HG02759 (cell line): Measurements from ENCODE around the gene AMN.
"Not testable (repeated sequence)": the region's sequence is repeated elsewhere in the genome, so short reads cannot be mapped to it uniquely, and the experiment has no call there.

Source experiments
- ATAC-seq: cut with Tn5 transposase; IDR thresholded peaks from one replicate; pipeline ENCODE4 v1.9.1; 2021; ENCODE audit warnings: mild to moderate bottlenecking, moderate library complexity; ENCODE audit not compliant: unreplicated experiment

AMN gene

DNA sequence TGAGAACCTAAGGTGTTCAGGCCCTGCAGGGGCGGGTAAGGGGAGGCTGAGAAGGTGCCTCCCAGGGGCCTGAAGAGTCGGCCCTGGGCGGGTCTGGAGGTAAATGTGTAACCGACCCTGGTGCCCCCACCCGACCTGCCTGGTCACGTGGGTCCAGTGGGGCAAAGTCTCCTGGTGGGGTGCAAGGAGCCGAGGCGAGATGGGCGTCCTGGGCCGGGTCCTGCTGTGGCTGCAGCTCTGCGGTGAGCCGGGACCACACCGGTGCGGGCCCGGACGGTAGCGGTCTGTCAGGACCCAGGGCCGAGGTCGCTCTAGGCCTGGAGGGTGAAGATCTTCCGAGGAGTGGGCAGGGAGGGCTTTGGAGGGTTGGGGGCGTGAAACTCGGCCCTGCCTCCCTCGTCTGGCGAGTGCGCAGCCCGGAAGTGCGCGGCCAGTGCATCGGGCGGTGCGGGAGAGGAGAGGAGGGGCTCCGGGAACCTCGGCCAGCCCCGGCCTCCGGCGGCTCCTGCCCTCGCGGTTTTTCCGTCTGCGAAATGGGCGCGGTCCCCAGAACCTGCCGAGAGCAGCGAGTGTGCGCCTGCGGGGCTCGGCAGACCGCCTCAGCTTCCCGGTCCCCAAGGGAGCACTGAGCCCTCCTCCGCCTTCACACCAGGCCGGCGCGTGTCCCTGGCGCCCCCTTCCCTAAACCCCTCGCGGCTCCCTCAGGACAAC is at the start of gene AMN:
TSS of gene AMN (plus strand) at position 174 of the 711 bp plus-strand sequence. CDS start at position 200, 26 bp downstream.
- no peak for ATAC-seq

DNA sequence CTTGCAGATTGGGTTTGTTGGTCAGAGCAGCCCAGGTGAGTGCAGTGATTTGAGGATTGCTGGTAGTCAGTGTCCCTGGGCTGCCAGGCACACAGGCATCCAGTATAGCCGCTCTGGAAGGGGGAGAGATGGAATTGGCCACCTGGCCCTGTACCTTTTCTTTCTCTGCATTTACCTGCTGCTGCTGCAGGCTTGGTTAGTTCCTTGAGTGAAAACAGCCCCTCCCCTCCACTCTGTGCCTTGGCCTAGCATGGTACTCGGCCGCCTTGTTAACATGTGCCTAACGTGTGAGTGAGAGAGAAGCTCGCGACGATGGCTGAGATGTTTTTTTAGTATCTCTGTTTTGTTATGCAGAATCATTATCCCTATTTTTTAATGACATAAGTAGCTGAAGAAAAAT is 49.3 kb upstream of the AMN start:
- ATAC-seq = no peak

DNA sequence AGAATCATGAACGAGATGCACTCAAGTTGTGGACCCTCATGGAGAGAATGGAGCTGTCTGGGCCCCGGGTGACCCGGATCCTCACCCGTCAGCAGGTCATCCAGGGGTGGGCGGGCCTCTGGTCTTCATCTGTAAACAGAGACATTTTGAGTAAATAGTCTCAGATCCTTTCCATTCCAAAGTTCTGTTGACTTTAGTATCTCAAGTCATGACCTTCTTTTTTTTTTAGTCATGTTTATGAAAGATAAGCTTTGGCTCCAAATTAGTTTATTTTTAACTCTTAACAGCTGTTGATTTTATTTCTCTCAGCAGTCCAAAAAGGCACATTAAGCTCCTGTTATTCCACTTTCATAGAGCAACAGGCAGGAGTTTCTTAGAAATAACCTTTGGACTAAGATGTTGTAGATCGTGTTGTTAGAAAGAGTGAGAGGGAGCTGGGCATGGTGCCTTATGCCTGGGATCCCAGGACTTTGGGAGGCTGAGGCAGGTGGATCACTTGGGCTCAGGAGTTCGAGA is 48.9 kb upstream of the AMN start:
- no peak for ATAC-seq

DNA sequence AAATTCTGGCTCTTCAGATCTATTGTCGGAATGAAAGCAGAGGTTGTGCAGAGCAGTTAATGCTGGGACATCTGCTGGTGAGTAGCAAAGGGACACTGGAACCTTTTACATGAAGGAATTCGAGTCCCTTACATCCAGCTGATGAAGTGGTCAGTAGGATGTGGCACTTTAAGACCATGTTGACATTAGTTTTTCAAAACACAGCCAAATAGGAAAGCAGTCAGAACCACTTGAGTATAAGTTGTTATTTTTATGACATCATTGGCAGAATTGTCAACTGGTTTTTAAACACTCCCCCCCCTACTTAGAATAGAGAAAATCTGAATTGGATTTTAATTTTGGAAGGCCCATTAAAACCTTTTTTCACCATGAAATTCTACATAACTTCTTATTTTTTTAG is 46.8 kb upstream of the AMN start:
- no peak for ATAC-seq

DNA sequence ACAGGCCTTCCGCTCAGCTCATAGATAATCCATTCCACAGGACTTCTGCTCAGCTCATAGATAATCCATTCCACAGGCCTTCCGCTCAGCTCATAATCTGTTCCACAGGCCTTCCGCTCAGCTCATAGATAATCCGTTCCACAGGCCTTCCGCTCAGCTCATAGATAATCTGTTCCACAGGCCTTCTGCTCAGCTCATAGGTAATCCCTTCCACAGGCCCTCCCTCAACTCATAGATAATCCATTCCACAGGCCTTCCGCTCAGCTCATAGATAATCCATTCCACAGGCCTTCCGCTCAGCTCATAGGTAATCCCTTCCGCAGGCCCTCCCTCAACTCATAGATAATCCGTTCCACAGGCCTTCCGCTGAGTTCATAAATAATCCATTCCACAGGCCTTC is 45.0 kb upstream of the AMN start:
- ATAC-seq = not testable (repeated sequence)

DNA sequence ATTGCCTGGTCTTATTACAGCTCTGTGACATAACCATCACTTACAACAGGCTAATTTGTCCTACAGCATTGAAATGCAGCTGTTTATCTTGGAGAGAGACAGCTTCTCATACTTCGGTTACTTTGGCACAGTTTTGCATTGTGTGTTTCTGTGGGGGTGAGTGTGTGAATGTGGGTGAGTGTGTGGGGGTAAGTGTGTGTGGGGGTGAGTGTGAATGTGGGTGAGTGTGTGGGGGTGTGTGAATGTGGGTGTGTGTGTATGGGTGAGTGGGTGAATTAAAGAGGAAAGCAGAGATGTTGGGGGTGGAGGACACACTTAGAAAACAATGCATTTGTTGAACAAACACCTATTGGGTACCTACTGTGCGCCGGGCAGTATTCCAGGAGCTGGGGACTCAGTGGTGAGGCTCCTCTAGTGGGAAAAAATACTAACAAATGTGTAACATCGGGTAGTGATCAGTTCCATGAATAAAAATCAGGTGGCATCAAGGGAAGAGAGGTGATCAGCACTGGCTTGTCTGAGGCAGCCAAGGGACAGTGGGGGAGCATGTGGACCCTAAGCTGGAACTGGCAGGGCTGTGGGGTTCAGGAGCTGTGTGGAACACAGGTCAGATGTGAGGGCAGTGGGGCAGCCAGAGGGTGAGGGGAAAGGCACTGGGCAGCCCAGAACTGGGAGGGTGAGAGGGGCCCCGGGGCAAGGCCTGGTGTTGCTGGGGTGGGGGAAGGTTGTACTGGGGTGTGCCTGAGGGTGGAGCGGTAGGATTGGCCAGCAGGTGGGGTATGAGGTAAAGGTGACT is 44.1 kb upstream of the AMN start:
- ATAC-seq = no peak

DNA sequence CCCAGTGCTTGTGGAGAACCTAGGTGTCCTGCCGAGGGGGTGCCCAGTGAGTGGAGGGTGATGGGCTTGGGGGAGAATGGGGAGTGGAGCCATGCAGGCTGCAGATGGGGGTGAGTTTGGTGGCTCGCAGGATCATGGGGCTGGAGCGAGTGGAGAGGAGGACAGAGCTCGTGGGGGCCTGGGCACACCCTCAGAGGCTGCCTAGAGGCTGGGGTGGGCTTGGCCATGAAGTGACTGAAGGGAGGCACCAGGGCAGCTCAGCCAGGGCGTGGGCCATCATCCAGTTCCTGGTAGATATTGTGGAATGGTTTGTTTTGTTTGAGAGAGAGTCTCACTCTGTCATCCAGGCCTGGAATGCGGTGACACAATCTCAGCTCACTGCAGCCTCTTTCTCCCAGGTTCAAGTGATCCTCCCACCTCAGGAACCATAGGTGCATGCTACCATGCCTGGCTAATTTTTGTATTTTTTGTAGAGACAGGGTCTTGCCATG is 43.4 kb upstream of the AMN start:
- ATAC-seq = no peak

DNA sequence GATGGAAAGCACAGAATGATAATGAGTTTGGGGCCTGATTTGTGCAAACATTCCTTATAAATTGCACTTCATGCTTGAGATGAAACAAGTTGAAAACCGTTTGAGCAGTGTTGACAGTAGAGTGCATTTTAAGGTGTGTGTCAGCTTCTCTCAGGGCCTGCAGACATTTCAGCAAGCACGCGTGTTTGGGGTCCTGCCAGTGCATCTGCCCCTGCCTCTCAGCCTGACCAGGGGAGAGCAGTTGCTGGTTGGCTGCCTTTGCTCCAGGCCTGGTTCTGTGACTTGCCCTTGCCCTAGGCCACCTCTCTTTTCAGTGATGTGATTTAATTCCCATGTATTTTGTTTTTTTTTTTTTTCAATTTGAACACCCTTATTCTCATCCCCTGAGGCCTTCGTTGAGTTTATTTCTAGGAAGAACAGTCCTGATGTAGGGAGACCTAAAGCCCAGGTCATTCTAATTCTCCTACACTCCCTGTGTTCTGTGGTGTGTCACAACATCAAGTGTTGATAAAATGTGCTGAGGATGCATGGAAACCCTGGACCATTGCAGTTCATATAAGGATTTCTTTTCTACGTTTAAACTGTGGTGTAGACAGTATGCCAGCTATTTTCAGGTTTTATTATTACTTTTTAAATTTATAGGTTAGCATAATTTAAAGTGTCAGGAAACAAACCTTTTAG is 40.1 kb upstream of the AMN start:
- no peak for ATAC-seq

DNA sequence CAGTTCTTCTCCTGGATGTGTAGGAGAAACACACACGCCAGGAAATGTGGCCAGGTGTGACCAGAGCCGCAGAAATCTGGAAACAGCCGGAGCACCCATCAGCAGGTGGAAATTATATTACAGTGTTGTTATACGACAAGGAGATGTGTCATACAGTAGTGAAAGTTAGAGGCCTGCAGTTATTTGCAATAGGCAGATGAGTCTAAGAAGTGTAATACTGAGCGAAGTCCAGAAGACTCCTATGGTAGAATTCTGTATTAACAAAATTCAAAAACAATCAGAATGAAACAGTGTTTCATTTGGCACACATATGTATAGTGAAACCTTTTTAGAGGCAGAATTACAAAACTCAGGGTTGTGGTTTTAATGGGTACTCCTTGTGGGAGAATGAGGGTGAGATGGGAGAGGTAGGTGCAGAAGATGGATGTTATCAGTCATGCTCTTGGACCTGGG is 39.3 kb upstream of the AMN start:
- ATAC-seq = no peak

DNA sequence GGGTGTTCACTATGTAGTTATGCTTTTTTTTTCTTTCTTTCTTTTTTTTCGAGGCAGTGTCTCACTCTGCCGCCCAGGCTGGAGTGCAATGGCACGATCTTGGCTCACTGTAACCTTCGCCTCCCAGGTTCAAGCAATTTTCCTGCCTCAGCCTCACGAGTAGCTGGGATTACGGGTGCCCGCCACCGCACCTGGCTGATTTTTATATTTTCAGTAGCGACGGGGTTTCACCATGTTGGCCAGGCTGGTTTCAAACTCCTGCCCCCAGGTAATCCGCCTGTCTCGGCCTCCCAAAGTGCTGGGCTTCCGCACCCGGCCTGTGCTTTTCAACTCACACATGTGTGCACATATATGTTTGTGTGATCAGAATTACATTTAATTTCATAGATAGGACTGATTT is 38.9 kb upstream of the AMN start:
- no peak for ATAC-seq

DNA sequence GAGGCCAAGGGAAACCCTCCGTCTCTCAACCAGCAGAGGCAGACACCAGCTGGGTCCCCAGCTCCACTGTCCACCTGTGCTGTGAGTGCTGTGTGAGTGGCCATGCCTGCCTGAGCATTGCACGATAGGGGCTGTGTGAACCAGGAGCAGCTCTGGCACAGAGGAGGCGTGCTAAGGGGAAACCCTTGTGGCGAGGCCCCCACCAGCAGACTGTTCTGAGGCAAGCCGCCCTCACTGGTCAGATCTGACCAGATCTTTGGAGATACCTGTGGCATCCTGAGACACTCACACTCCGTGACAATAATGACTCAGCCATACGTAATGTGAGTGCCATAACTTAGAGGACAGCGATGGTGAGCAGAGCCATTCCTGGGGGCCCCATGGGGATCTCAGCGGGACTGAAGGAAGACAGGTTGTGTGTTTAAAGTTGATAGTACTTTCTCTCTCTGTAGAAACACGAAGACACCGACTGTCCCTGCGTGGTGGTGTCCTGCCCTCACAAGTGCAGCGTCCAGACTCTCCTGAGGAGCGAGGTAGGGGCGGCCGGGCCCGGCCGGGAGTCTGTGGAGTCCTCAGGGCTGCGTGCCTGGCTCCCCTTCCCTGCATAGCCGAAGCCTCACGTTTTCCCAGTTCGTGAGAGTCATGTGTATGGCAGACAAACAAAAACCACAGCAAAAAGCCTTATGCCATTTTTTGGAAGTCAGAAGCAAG is 36.6 kb upstream of the AMN start:
- no peak for ATAC-seq

DNA sequence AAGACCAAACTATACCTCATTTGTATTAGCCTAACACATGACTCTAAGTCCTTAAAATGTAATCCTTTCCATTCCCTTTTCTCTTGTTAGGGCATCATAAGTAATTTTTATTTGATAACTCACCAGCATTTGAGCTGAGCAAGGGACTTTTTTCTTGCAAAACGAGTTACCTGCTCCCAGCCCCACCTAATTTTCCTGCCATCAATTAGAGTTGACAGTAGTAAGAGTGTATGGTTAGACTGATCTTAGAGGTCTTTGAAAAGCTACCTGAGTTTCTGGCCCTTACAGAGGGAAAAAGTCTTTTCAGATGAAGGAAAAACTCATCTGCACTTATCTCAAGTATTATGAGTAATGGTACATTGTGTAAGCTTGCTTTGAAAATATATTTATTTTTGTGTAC is 33.7 kb upstream of the AMN start:
- ATAC-seq = no peak

DNA sequence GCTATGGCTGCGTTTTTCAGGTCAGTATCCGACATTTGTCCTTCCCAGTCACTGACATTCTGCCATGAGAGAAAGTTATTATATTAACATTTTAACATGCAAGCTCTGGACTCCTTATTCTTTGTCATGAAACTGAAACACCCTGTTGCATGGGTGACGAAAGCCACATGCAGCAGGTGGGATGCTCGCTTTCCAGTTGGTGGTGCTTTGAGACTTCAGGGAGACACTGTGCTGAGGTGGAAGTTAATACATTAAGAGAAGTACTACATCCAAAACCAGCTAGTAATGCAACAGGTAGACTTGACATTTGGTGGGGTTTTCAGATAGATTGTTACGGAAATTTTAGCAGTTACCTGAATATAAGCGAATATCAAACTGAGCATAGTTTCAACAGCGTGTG is 32.8 kb upstream of the AMN start:
- no peak for ATAC-seq

DNA sequence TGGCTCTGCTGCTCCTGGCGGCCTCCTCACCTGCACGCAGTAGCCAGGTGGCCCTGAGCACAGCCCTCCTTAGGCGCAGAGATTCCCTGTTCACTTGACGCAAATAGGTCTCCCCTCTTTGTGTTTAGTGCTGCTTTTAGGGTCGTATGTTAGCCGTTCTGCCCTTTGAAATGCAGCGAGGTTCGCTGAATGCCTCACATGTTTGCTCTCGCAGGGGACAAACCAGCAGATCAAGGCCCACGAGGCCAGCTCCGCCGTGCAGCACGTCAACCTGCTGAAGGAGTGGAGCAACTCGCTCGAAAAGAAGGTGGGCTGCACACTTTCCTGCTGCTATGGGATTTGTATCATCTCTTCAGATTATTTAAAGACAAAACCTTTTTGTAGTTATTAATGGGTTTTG is 31.4 kb upstream of the AMN start:
- no peak for ATAC-seq

DNA sequence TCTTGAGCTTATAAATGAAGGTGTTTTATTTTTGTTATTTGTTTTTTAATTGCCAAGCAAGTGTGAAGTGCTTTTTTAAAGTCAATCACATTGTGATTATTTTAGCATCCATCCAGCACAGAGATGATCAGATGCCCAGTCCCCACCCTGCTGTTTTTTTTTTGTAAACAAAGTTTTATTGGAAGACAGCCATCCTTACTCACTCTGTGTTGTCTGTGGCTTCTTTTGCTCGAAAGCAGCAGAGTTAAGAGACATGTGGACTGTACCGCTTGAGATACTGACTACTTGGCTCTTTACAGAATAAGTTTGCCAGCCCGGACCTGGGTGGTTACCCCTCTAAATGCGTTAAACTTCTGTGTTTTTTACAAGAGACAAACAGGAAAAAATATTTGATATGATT is 30.9 kb upstream of the AMN start:
- ATAC-seq = no peak

DNA sequence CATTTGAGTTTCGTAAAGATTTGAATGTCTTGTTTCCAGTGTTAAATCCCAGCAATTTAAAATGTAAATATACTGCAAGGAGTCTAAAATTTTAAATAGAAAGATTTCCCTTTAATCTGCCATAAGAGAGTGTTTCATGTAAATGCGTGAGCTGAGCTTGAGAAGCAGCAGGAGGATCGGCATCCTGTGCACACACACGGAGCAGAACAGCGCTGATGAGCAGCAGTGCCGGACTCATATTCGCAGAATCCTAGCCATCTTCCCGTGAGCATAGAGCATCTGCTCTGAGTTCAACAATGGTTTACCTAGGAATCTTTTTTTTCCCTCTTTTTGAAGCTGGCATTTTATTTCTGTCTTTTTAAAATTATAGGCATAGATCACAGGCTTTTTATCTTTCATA is 29.8 kb upstream of the AMN start:
- ATAC-seq = no peak

DNA sequence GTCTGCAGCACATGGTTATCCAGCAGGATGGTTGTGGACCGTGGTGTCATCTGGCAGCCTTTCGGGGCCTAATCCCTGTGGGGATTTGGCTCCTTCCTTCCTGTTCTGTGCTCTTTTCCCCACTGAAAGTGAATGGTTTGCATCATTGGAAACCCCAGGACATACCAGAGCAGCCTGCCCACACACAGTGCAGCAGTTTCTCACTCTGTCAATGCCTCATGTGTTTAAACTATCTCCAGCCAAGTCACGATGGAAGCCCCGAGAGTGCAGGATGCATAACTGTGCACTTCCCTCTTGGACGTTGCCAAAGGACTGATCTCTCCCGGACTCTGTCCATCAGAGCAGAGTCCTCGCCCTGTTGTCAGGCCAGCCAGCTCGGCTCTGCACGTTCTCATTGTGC is 29.0 kb upstream of the AMN start:
- ATAC-seq = no peak

DNA sequence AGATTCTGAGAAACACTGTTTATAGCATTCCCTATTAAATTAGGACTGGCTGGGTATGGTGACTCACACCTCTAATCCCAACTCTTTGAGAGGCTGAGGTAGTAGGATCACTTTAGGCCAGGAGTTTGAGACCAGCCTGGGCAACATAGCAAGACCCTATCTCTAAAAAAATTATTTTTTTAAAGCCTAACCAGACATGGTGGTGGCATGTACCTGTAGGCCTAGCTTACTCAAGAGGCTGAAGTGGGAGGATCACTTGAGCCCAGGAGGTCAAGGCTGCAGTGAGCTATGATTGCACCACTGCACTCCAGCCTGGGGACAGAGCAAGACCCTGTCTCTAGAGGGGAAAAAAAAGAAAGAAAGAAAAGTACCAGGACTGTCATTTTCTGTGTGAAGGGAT is 25.7 kb upstream of the AMN start:
- not testable (repeated sequence) for ATAC-seq

DNA sequence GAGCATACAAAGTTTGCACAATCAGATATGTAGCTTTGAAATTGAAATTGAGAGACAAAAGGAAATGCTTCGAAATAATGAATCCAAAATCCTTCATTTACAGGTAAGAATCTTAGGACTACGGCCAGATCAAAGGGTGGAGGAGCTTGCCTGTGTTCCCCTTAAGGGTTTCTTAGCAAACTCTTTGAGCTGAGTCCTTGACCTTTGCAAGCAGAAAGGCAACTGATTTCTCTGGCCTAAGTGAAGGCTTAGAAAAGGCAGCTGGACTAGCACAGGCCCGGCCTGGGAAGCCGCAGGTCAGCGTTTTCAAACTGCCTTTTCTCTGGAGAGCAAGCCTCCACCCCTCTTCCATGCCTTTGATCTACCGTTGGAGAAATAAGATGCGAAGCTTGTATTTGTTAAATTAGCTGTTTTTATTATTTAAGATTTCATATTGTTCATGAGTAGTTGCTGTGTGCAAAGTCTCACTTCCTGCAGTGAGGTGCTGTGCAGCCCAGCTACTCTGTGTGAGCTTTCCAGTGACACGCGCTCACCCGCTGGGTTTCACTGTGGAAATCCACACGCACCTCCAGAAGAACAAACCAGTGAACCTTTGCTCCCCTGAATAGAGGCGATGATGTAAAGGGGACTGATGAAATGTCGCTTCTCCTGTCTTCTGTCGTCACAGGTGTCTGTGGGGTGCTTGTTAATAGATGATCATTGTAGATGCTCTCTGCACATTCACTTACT is 25.0 kb upstream of the AMN start:
- no peak for ATAC-seq

DNA sequence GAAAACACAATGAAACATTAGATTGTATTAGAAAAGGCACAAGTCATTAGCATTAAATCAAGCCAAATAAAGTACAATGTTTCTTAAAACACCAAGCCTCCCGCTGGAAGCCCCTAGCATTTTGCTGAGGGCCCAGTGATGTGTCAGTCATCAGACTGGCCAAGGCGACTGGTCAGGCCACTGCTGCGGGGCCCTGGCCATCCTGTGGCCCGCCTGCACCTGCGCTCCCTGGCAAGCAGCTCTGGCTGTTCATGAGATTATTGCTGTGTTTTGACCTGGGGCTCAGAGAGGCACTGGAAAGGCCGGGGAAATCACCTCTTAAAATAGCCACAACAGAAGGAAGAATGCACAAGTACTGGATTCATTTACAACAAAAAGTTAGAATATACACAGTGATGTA is 24.2 kb upstream of the AMN start:
- ATAC-seq = no peak
